HepG2 (cell line): Measurements from ENCODE around the gene TPGS1. TPM values are rescaled to one million over a fixed set of nuclear protein-coding genes. Genes with fewer than 3 reads are reported as not detected.

Source experiments
- ATAD3A ChIP-seq: sonication (generic); formaldehyde crosslinking; IDR thresholded peaks from 2 replicates; pipeline ENCODE4 v1.4.0; 2020; ENCODE audit warnings: missing genetic modification reagents
- E2F5 ChIP-seq: sonication (generic); formaldehyde crosslinking; conservative IDR thresholded peaks from 2 replicates; pipeline ENCODE4 v1.4.0; 2020; ENCODE audit warnings: missing genetic modification reagents
- FOXO4 ChIP-seq: sonication (generic); formaldehyde crosslinking; conservative IDR thresholded peaks from 2 replicates; pipeline ENCODE4 v1.8.1; 2023; ENCODE audit warnings: missing genetic modification reagents
- HOXA3 ChIP-seq: sonication (generic); formaldehyde crosslinking; IDR thresholded peaks from 2 replicates; pipeline ENCODE4 v1.5.0; 2020; ENCODE audit warnings: missing genetic modification reagents
- KDM1A ChIP-seq: IDR thresholded peaks from 2 replicates; pipeline ENCODE4 v1.6.1; 2016; ENCODE audit warnings: missing compliant biosample characterization
- KDM3A ChIP-seq: IDR thresholded peaks from 2 replicates; pipeline ENCODE4 v1.6.1; 2018; ENCODE audit warnings: low read depth, missing compliant biosample characterization
- MAZ ChIP-seq, 2 experiments: sonication (generic) in 1 of 2; formaldehyde crosslinking in 1 of 2; IDR thresholded peaks; 2 replicates each; pipeline versions ENCODE4 v1.5.0 to v1.6.1; 2012 to 2020; ENCODE audit warnings: low read depth in 2 of 2, mild to moderate bottlenecking in 2 of 2, borderline replicate concordance in 1 of 2, improper control_type of control experiment in 1 of 2, low read length in 1 of 2, missing genetic modification reagents in 1 of 2, moderate library complexity in 1 of 2
- MED8 ChIP-seq: sonication (generic); formaldehyde crosslinking; IDR thresholded peaks from 2 replicates; pipeline ENCODE4 v1.8.1; 2023; ENCODE audit warnings: mild to moderate bottlenecking, missing genetic modification reagents; ENCODE audit not compliant: insufficient replicate concordance
- NONO ChIP-seq, 2 experiments: fragments of 450-650 bp in 1 of 2; sonication (generic) in 1 of 2; formaldehyde crosslinking in 1 of 2; IDR thresholded peaks in 1 of 2; conservative IDR thresholded peaks in 1 of 2; 2 replicates each; pipeline versions ENCODE4 v1.6.1 to v1.8.0; 2017 to 2022; ENCODE audit warnings: mild to moderate bottlenecking in 1 of 2, missing genetic modification reagents in 1 of 2, moderate library complexity in 1 of 2
- NR2C2 ChIP-seq: sonication (generic); formaldehyde crosslinking; IDR thresholded peaks from 2 replicates; pipeline ENCODE4 v1.4.0; 2020; ENCODE audit warnings: missing genetic modification reagents, mild to moderate bottlenecking, moderate library complexity, borderline replicate concordance
- PLRG1 ChIP-seq: fragments of 450-650 bp; conservative IDR thresholded peaks from 2 replicates; pipeline ENCODE4 v1.6.1; 2016
- REST ChIP-seq, 2 experiments: IDR thresholded peaks; 2 replicates each; pipeline ENCODE4 v1.6.1; 2011 to 2012; ENCODE audit warnings: low read length in 2 of 2, borderline replicate concordance in 1 of 2, low read depth in 1 of 2, mild to moderate bottlenecking in 1 of 2, moderate library complexity in 1 of 2
- SNRNP70 ChIP-seq: fragments of 200-400 bp; formaldehyde crosslinking; IDR thresholded peaks from 2 replicates; pipeline ENCODE4 v1.6.1; 2017; ENCODE audit warnings: mild to moderate bottlenecking, low read depth, low read length, moderate library complexity
- ZBTB43 ChIP-seq: sonication (generic); formaldehyde crosslinking; conservative IDR thresholded peaks from 2 replicates; pipeline ENCODE4 v1.4.0; 2020; ENCODE audit warnings: missing genetic modification reagents
- ZMYM4 ChIP-seq: sonication (generic); formaldehyde crosslinking; IDR thresholded peaks from 2 replicates; pipeline ENCODE4 v1.8.1; 2023; ENCODE audit warnings: mild to moderate bottlenecking, missing genetic modification reagents
- ZNF24 ChIP-seq: fragments of 450-650 bp; IDR thresholded peaks from 2 replicates; pipeline ENCODE4 v1.6.1; 2017; ENCODE audit warnings: antibody characterized with exemption, mild to moderate bottlenecking
- ZNF496 ChIP-seq: sonication (generic); formaldehyde crosslinking; IDR thresholded peaks from 2 replicates; pipeline ENCODE4 v1.8.1; 2023; ENCODE audit warnings: mild to moderate bottlenecking, moderate library complexity, missing genetic modification reagents; ENCODE audit not compliant: insufficient replicate concordance
- ZNF562 ChIP-seq: sonication (generic); formaldehyde crosslinking; IDR thresholded peaks from 2 replicates; pipeline ENCODE4 v1.8.0; 2022; ENCODE audit warnings: missing genetic modification reagents, borderline replicate concordance
- ZNF598 ChIP-seq: sonication (generic); formaldehyde crosslinking; IDR thresholded peaks from 2 replicates; pipeline ENCODE4 v1.5.1; 2020; ENCODE audit warnings: mild to moderate bottlenecking, missing genetic modification reagents, borderline replicate concordance
- ZNF691 ChIP-seq: sonication (generic); formaldehyde crosslinking; IDR thresholded peaks from 2 replicates; pipeline ENCODE4 v1.4.0; 2020; ENCODE audit warnings: missing genetic modification reagents, low read depth, mild to moderate bottlenecking, borderline replicate concordance
- polyA plus RNA-seq, 8 experiments: library from polyadenylated mRNA; depleted of rRNA in 3 of 8; stranded (reverse) in 7 of 8; unstranded in 1 of 8; fragments of >200 nt; fragmentation: Illumina TruSeq in 4 of 8; extraction: Trizol in 4 of 8; gene quantifications; 2 replicates each; pipeline versions ENCODE4 v1.2.1 to v1.2.3, GENCODE V29; 2011 to 2016; ENCODE audit warnings: low read depth in 4 of 8, missing spikeins in 1 of 8, mixed read lengths in 1 of 8; ENCODE audit not compliant: insufficient read depth in 1 of 8
- total RNA-seq, 5 experiments: library from RNA; depleted of rRNA; stranded (reverse); fragments of >200 nt; fragmentation: Illumina TruSeq; extraction: Trizol; gene quantifications; 2 replicates each; pipeline ENCODE4 v1.2.3, GENCODE V29; 2016; ENCODE audit warnings: low read depth in 1 of 5

Gene TPGS1
- total and polyA plus RNA-seq, 2 of the 13 experiments (the other 11 are each of a cell fraction or from before 2014, with no cell fraction given) = 1.1 to 6.2 TPM

- TF ChIP-seq NONO (IDR thresholded peaks at IDR 0.05) (no peak), NONO (CRISPR knock-in tag; conservative IDR thresholded peaks at IDR 0.05) (peak; percentile 48; the same call in 1 of the 2 replicates), ZNF598 (no peak), ZNF24 (no peak), ZNF496 (CRISPR knock-in tag) (no peak), ZMYM4 (CRISPR knock-in tag) (0 out of 2 replicates have a peak, but pooled peaks have one; percentile 30), KDM3A (no peak), NR2C2 (CRISPR knock-in tag) (peak; percentile 24; the same call in 1 of the 2 replicates), ATAD3A (CRISPR knock-in tag) (no peak), FOXO4 (no peak), ZNF562 (CRISPR knock-in tag) (no peak), ZNF691 (CRISPR knock-in tag) (no peak), REST (IDR thresholded peaks at IDR 0.05; ENCODE audit: borderline replicate concordance in 1 of 2, low read depth in 1 of 2, low read length in 2 of 2) (peak in 1 of 2 experiments; percentile 46; a peak in 1 of 4 replicates), ZBTB43 (CRISPR knock-in tag) (no peak), PLRG1 (no peak), KDM1A (CRISPR knock-in tag) (peak; percentile 86), MED8 (no peak), SNRNP70 (no peak), E2F5 (CRISPR knock-in tag) (no peak), HOXA3 (CRISPR knock-in tag) (no peak), MAZ (IDR thresholded peaks at IDR 0.05; ENCODE audit: borderline replicate concordance, low read depth, low read length) (no peak), MAZ (CRISPR knock-in tag; IDR thresholded peaks at IDR 0.05; ENCODE audit: low read depth) (peak; percentile 32; the same call in 1 of the 2 replicates)
Observed at GRCh38 chr19:498977-499623, 8.2 kb upstream of the TPGS1 start (continued).
